Heart right ventricle (tissue), 16 donors: ENCODE results near the gene GSTM5. TPM values are rescaled to one million over a fixed set of nuclear protein-coding genes. Genes with fewer than 3 reads are reported as not detected.

Source experiments
- ATAC-seq, 8 donors: fragments of 200-7000 bp; cut with Tn5 transposase; one replicate each; pipeline ENCODE4 v1.9.1; 2020; ENCODE audit warnings: mild to moderate bottlenecking in 8 of 8, moderate library complexity in 8 of 8, moderate number of reproducible peaks in 1 of 8
- DNase-seq, 2 donors: peaks; one replicate each; pipeline ENCODE4 v3.0.0-alpha.2; 2020
- H3K27ac ChIP-seq, 10 donors: fragments of 200-600 bp; sonication (generic) in 2 of 10; one replicate each; pipeline versions ENCODE4 v1.5.0 to v1.8.0; 2020 to 2022; ENCODE audit warnings: mild to moderate bottlenecking in 3 of 10
- H3K27me3 ChIP-seq, 7 donors: fragments of 200-600 bp; one replicate each; pipeline ENCODE4 v1.8.0; 2021 to 2022; ENCODE audit warnings: mild to moderate bottlenecking in 2 of 7
- H3K36me3 ChIP-seq, 9 donors: fragments of 200-600 bp; sonication (generic) in 1 of 9; one replicate each; pipeline versions ENCODE4 v1.5.0 to v1.8.0; 2020 to 2022; ENCODE audit warnings: mild to moderate bottlenecking in 2 of 9
- H3K4me1 ChIP-seq, 9 donors: fragments of 200-600 bp; sonication (generic) in 1 of 9; one replicate each; pipeline versions ENCODE4 v1.5.0 to v1.8.0; 2020 to 2022; ENCODE audit warnings: mild to moderate bottlenecking in 4 of 9
- H3K4me3 ChIP-seq, 10 donors: fragments of 200-600 bp; sonication (generic) in 2 of 10; one replicate each; pipeline versions ENCODE4 v1.5.0 to v1.8.0; 2020 to 2022; ENCODE audit warnings: mild to moderate bottlenecking in 7 of 10, moderate library complexity in 2 of 10
- H3K9me3 ChIP-seq, 11 donors: fragments of 200-600 bp in 10 of 11; sonication (generic) in 2 of 11; one replicate each; pipeline versions ENCODE4 v1.5.0 to v1.8.0; 2013 to 2022; ENCODE audit warnings: mild to moderate bottlenecking in 2 of 11, control low read depth in 1 of 11, moderate library complexity in 1 of 11
- CTCF ChIP-seq, 9 donors: fragments of 200-600 bp; sonication (generic) in 2 of 9; IDR thresholded peaks; one replicate each; pipeline versions ENCODE4 v1.5.0 to v1.8.0; 2021 to 2022; ENCODE audit warnings: antibody characterized with exemption in 9 of 9, mild to moderate bottlenecking in 5 of 9, moderate library complexity in 1 of 9
- WGBS, 2 donors: extraction: QIAGEN DNeasy Blood & Tissue Kit; methylation state at CpG; one replicate each; pipeline ENCODE4 v1.1.7; 2013; ENCODE audit warnings: inconsistent platforms in 1 of 2; 5-methylcytosine and 5-hydroxymethylcytosine counted together
- intact Hi-C, 10 donors: fragments of 100-400 bp; cut with DNase I; formaldehyde crosslinking; loops; one replicate each; pipeline versions ENCODE4 v1.11.1 to v1.14.2; 2022
- polyA plus RNA-seq, 2 donors: library from polyadenylated mRNA; stranded (reverse); fragments of 200-250 nt; gene quantifications; one replicate each; pipeline ENCODE4 v1.2.3, GENCODE V29; 2013
- total RNA-seq, 10 donors: library from RNA; stranded (reverse); fragmentation: NEBNext Ultra II Directional in 3 of 10; extraction: Animal tissue kit (Norgen Biotek cat#: 25700) in 3 of 10; gene quantifications; one replicate each; pipeline versions ENCODE4 v1.2.1 to v1.2.4, GENCODE V29; 2021 to 2023
- donor health status: Arrhythmogenic right ventricular cardiomyopathy.
- donor health status: ischemic (EF 13 %, LVEDD 7.1; RV severe dilation, severe dysfunction).
- donor health status: healthy with polysubstance abuse.
- donor health status: DM: no; HTN: yes; CAD: no.
- donor health status: DM: no; HTN: no; CAD: no.
- donor health status: ischemic (EF 25% LVEDD 6.9; RV normal size, moderate dysfunction).
- donor health status: ischemic (EF 25% LVEDD 5.7; RV mildly dilated, moderate dysfunction).
- donor health status: healthy.
- donor health status: DM: yes; HTN: yes; CAD: no.
- donor health status: Ischemic cardiomyopathy.
- donor health status: ischemic (EF 35%, LVEDD 5.7; RV mildly dilated, moderate dysfunction).
- donor health status: nonischemic (EF 11% LVEDD 7.7; RV severe dilation, severe dysfunction).
- donor health status: DM: yes; HTN: yes; CAD: no.
- donor health status: PGD.
- donor health status: ischemic (EF 29% LVEDD 5.4; RV normal size, mild dysfunction).
- donor health status: nonischemic (EF 23%, LVEDD 6.1; RV moderate dilation, normal function).

GSTM5 gene
- total and polyA plus RNA-seq, 12 donors: 0.86 to 3.2 (median 2.0) TPM

- H3K27me3 ChIP-seq: no peaks in the 10 kb centered on the region
- WGBS, 2 donors: 75 to 85% methylated on average over 3 of the region's 3 CpGs
- H3K27ac ChIP-seq: no peak overlapping the region
- H3K36me3 ChIP-seq: peaks cover 0 to 21% (median 7%) of the 10 kb centered on the region in 9 donors
- DNase-seq (no peak), ATAC-seq (no peak)
- intact Hi-C loops: no loop called here
- no peaks in the 10 kb centered on the region for H3K4me1 ChIP-seq
- no peak overlapping the region for H3K4me3 ChIP-seq
- TF ChIP-seq CTCF (IDR thresholded peaks at IDR 0.05): no peak
- H3K9me3 ChIP-seq: peaks cover 0 to 9% (median 0%) of the 10 kb centered on the region in 11 donors
Observed at GRCh38 chr1:109732390-109732881, 20.4 kb downstream of the GSTM5 start.

- DNase-seq: no peak
- intact Hi-C loops: no loop called here
- ATAC-seq: no peak
- no peak for TF ChIP-seq CTCF (IDR thresholded peaks at IDR 0.05)
- 91 to 92% methylated on average over 4 of the region's 4 CpGs for WGBS, 2 donors
- Histone ChIP-seq H3K27ac (no peak overlapping the region), H3K4me1 (no peaks in the 10 kb centered on the region), H3K27me3 (no peaks in the 10 kb centered on the region), H3K4me3 (no peak overlapping the region), H3K36me3 (peaks cover 0 to 30% (median 12%) of the 10 kb centered on the region in 9 donors), H3K9me3 (peaks cover 0 to 9% (median 0%) of the 10 kb centered on the region in 11 donors)
Observed at GRCh38 chr1:109733236-109733870, 21.3 kb downstream of the GSTM5 start.

GRCh38 chr1:109739738-109740614 lies 27.9 kb downstream of the GSTM5 start:
- no peak for TF ChIP-seq CTCF (IDR thresholded peaks at IDR 0.05)
- Histone ChIP-seq H3K36me3 (peaks cover 0 to 29% (median 12%) of the 10 kb centered on the region in 9 donors), H3K9me3 (no peaks in the 10 kb centered on the region), H3K4me3 (peak overlapping the region; percentile 66 to 90 (median 76)), H3K27ac (peak overlapping the region; percentile 25 to 84 (median 74)), H3K27me3 (peaks cover 0 to 15% (median 0%) of the 10 kb centered on the region in 7 donors), H3K4me1 (peaks cover 0 to 19% (median 13%) of the 10 kb centered on the region in 9 donors)
- DNase-seq: peak; percentile 82 to 86
- 1% methylated on average over 83 to 86 of the region's 86 CpGs for WGBS, 2 donors
- intact Hi-C loops: loop anchor here in 2 of 10 donors (5.0 kb wide), 1 partner anchor 32 kb away; no protein-coding TSS in a partner anchor
- peak; percentile 95 to 99 (median 98) for ATAC-seq
